ENCODE data around the gene KHNYN.

Gene KHNYN

GRCh38 chr14:24456980-24457379, 27.2 kb downstream of the KHNYN start:
- Histone ChIP-seq H3K4me1 (ENCODE audit: low read depth, poor library complexity, severe bottlenecking) (no peaks in the 10 kb centered on the region), H3K27me3 (ENCODE audit: insufficient read depth, low read depth) (no peaks in the 10 kb centered on the region), H3K4me3 (IDR thresholded peaks at IDR 0.05; ENCODE audit: insufficient read depth, low read depth, low read length) (no peak overlapping the region), H3K36me3 (ENCODE audit: insufficient read depth) (no peaks in the 10 kb centered on the region), H2AFZ (ENCODE audit: low read depth) (no peak overlapping the region), H3K79me2 (ENCODE audit: insufficient read depth, low read depth) (no peaks in the 10 kb centered on the region), H3K4me2 (no peak overlapping the region), H3K27ac (no peak overlapping the region), H4K20me1 (ENCODE audit: insufficient read depth) (no peaks in the 10 kb centered on the region), H3K9ac (no peak overlapping the region)
- no peak for TF ChIP-seq CTCF (conservative IDR thresholded peaks at IDR 0.05; ENCODE audit: low read depth, low read length)

DNA sequence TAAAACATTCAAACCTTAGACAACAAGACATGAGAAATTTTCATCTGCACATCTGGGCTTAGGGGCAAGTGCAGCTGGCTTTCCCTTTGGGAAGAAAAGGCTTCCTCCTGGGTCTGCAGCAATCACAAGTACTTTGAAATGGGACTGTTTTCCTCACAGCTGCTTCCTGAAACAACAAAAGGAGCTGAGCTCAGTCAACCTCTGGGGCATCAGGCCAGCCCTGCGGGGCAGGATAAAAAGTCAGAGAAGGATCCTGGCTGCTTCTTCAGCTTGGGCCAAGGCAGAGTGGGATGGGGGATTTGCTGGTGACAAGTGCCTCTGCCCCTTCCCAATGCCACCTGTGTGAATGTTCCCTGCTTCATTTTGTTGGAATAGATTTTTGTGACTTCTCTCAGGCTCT, 29.0 kb downstream of the KHNYN start:
- Histone ChIP-seq H3K27ac (no peak overlapping the region), H3K27me3 (ENCODE audit: insufficient read depth, low read depth) (no peaks in the 10 kb centered on the region), H3K9ac (no peak overlapping the region), H3K36me3 (ENCODE audit: insufficient read depth) (no peaks in the 10 kb centered on the region), H2AFZ (ENCODE audit: low read depth) (no peak overlapping the region), H3K4me1 (ENCODE audit: low read depth, poor library complexity, severe bottlenecking) (no peaks in the 10 kb centered on the region), H3K4me3 (IDR thresholded peaks at IDR 0.05; ENCODE audit: insufficient read depth, low read depth, low read length) (no peak overlapping the region), H3K79me2 (ENCODE audit: insufficient read depth, low read depth) (no peaks in the 10 kb centered on the region), H3K4me2 (no peak overlapping the region), H4K20me1 (ENCODE audit: insufficient read depth) (no peaks in the 10 kb centered on the region)
- TF ChIP-seq CTCF (conservative IDR thresholded peaks at IDR 0.05; ENCODE audit: low read depth, low read length): no peak

DNA sequence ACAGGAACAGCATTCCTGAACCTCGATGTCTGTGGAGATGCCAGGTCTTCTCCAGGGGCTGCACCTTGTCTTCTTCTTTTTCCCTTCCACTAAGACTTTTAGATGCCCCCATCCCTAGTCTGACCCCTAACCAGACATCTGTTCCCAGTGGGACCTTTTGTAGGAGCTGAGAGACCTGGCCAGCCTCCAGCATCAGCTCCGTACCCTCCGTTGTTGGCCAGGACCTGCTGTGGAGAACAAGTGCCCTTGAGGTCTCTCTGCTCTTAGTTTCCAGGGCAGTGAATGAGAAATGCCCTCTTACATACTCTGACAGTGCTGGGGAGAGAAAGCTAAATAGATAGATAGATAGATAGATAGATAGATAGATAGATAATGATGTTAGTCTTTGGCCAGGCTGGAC, 29.6 kb downstream of the KHNYN start:
- Histone ChIP-seq H2AFZ (ENCODE audit: low read depth) (no peak overlapping the region), H3K9ac (no peak overlapping the region), H3K27ac (no peak overlapping the region), H3K4me3 (IDR thresholded peaks at IDR 0.05; ENCODE audit: insufficient read depth, low read depth, low read length) (no peak overlapping the region), H3K27me3 (ENCODE audit: insufficient read depth, low read depth) (no peaks in the 10 kb centered on the region), H3K79me2 (ENCODE audit: insufficient read depth, low read depth) (no peaks in the 10 kb centered on the region), H4K20me1 (ENCODE audit: insufficient read depth) (no peaks in the 10 kb centered on the region), H3K4me2 (no peak overlapping the region), H3K4me1 (ENCODE audit: low read depth, poor library complexity, severe bottlenecking) (no peaks in the 10 kb centered on the region), H3K36me3 (ENCODE audit: insufficient read depth) (no peaks in the 10 kb centered on the region)
- no peak for TF ChIP-seq CTCF (conservative IDR thresholded peaks at IDR 0.05; ENCODE audit: low read depth, low read length)

- Histone ChIP-seq H3K27me3 (ENCODE audit: insufficient read depth, low read depth) (no peaks in the 10 kb centered on the region), H3K9ac (no peak overlapping the region), H3K79me2 (ENCODE audit: insufficient read depth, low read depth) (no peaks in the 10 kb centered on the region), H3K27ac (no peak overlapping the region), H3K36me3 (ENCODE audit: insufficient read depth) (no peaks in the 10 kb centered on the region), H3K4me3 (IDR thresholded peaks at IDR 0.05; ENCODE audit: insufficient read depth, low read depth, low read length) (no peak overlapping the region), H4K20me1 (ENCODE audit: insufficient read depth) (no peaks in the 10 kb centered on the region), H3K4me1 (ENCODE audit: low read depth, poor library complexity, severe bottlenecking) (no peaks in the 10 kb centered on the region), H3K4me2 (no peak overlapping the region), H2AFZ (ENCODE audit: low read depth) (no peak overlapping the region)
- no peak for TF ChIP-seq CTCF (conservative IDR thresholded peaks at IDR 0.05; ENCODE audit: low read depth, low read length)
These were observed 31.6 kb downstream of the KHNYN start for GRCh38 chr14:24461336-24461735.

All from KMS-11 (cell line).